HepG2 (cell line): Measurements from ENCODE around the gene KLF13. TPM values are rescaled to one million over a fixed set of nuclear protein-coding genes. Genes with fewer than 3 reads are reported as not detected.
A peak's percentile ranks its signal among the peaks of the same experiment; 100 is the strongest.

Experiments
- NFATC3 ChIP-seq: sonication (generic); formaldehyde crosslinking; IDR thresholded peaks from 2 replicates; pipeline ENCODE4 v1.5.1; 2020; ENCODE audit warnings: mild to moderate bottlenecking, missing genetic modification reagents
- RFX5 ChIP-seq: IDR thresholded peaks from 2 replicates; pipeline ENCODE4 v1.6.1; 2011; ENCODE audit warnings: low read depth, low read length, improper control_type of control experiment
- SIN3B ChIP-seq: fragments of 150-350 bp; IDR thresholded peaks from 2 replicates; pipeline ENCODE4 v1.6.1; 2014; ENCODE audit warnings: low read length
- SKI ChIP-seq: fragments of 450-650 bp; IDR thresholded peaks from one replicate; pipeline ENCODE4 v1.6.1; 2018; ENCODE audit warnings: mild to moderate bottlenecking; ENCODE audit not compliant: partially characterized antibody
- SOX5 ChIP-seq: IDR thresholded peaks from 2 replicates; pipeline ENCODE4 v1.6.1; 2016; ENCODE audit warnings: borderline replicate concordance
- polyA plus RNA-seq, 8 experiments: library from polyadenylated mRNA; depleted of rRNA in 3 of 8; stranded (reverse) in 7 of 8; unstranded in 1 of 8; fragments of >200 nt; fragmentation: Illumina TruSeq in 4 of 8; extraction: Trizol in 4 of 8; gene quantifications; 2 replicates each; pipeline versions ENCODE4 v1.2.1 to v1.2.3, GENCODE V29; 2011 to 2016; ENCODE audit warnings: low read depth in 4 of 8, missing spikeins in 1 of 8, mixed read lengths in 1 of 8; ENCODE audit not compliant: insufficient read depth in 1 of 8
- total RNA-seq, 5 experiments: library from RNA; depleted of rRNA; stranded (reverse); fragments of >200 nt; fragmentation: Illumina TruSeq; extraction: Trizol; gene quantifications; 2 replicates each; pipeline ENCODE4 v1.2.3, GENCODE V29; 2016; ENCODE audit warnings: low read depth in 1 of 5
- TF ChIP-seq, protein P1 (sequence below): sonication (generic); formaldehyde crosslinking; IDR thresholded peaks from 2 replicates; pipeline ENCODE4 v1.5.0; 2020; ENCODE audit warnings: mild to moderate bottlenecking, missing genetic modification reagents, borderline replicate concordance
- TF ChIP-seq, protein P2 (sequence below): sonication (generic); formaldehyde crosslinking; IDR thresholded peaks from 2 replicates; pipeline ENCODE4 v1.5.1; 2020; ENCODE audit warnings: mild to moderate bottlenecking, missing genetic modification reagents, moderate library complexity
- TF ChIP-seq, protein P3 (sequence below): sonication (generic); formaldehyde crosslinking; IDR thresholded peaks from 2 replicates; pipeline ENCODE4 v1.5.1; 2020; ENCODE audit warnings: missing genetic modification reagents, mild to moderate bottlenecking, borderline replicate concordance
- TF ChIP-seq, protein P4 (sequence below): sonication (generic); formaldehyde crosslinking; IDR thresholded peaks from 2 replicates; pipeline ENCODE4 v1.4.0; 2020; ENCODE audit warnings: missing genetic modification reagents
- TF ChIP-seq, protein P5 (sequence below): sonication (generic); formaldehyde crosslinking; IDR thresholded peaks from 2 replicates; pipeline ENCODE4 v1.4.0; 2020; ENCODE audit warnings: missing genetic modification reagents
- TF ChIP-seq, protein P6 (sequence below): IDR thresholded peaks from 2 replicates; pipeline ENCODE4 v1.6.1; 2012; ENCODE audit warnings: inconsistent platforms
- TF ChIP-seq, protein P7 (sequence below): IDR thresholded peaks from 2 replicates; pipeline ENCODE4 v1.6.1; 2016; ENCODE audit warnings: mild to moderate bottlenecking

KLF13 gene
- total and polyA plus RNA-seq, 2 of the 13 experiments (the other 11 are each of a cell fraction or from before 2014, with no cell fraction given), result 16.8 to 25.1 TPM

DNA sequence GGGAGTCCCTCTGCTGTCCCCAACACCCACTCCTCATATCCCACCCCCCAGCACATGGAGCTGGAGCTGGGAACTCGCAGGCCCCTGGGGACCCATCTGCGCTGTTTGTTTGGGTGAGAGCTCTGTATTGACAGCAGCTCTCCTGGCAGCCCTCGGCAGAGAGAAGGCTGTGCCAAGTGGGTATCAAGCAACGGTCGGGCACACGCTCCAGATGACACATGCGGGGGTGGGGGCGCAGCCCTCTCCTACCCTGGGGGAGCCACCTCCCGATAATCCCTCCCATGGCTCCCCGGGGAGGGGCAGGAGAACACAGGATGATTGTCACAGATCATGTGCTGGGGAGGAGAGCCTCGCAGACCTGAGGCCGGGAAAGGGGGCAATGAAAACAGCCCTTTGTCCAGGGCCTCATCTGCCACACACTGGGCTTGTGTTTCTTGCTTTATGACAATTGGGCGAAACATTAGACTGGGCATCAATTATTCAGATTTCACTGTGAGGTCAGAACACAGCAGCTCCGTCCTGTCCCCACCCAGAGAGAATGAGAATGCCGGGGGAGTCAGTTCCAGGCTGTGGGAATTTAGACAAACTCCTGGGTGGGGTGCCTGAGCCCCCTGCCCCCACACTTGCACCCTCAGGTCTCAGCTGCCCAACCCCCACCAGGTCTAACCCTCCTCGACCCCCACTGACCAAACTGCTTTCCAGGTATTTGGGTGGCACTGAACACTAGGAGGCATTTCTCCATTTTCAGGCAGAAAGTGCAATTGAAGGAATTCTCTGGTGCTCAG is 46.4 kb upstream of the KLF13 start (continued):
- TF ChIP-seq, protein P1, sequence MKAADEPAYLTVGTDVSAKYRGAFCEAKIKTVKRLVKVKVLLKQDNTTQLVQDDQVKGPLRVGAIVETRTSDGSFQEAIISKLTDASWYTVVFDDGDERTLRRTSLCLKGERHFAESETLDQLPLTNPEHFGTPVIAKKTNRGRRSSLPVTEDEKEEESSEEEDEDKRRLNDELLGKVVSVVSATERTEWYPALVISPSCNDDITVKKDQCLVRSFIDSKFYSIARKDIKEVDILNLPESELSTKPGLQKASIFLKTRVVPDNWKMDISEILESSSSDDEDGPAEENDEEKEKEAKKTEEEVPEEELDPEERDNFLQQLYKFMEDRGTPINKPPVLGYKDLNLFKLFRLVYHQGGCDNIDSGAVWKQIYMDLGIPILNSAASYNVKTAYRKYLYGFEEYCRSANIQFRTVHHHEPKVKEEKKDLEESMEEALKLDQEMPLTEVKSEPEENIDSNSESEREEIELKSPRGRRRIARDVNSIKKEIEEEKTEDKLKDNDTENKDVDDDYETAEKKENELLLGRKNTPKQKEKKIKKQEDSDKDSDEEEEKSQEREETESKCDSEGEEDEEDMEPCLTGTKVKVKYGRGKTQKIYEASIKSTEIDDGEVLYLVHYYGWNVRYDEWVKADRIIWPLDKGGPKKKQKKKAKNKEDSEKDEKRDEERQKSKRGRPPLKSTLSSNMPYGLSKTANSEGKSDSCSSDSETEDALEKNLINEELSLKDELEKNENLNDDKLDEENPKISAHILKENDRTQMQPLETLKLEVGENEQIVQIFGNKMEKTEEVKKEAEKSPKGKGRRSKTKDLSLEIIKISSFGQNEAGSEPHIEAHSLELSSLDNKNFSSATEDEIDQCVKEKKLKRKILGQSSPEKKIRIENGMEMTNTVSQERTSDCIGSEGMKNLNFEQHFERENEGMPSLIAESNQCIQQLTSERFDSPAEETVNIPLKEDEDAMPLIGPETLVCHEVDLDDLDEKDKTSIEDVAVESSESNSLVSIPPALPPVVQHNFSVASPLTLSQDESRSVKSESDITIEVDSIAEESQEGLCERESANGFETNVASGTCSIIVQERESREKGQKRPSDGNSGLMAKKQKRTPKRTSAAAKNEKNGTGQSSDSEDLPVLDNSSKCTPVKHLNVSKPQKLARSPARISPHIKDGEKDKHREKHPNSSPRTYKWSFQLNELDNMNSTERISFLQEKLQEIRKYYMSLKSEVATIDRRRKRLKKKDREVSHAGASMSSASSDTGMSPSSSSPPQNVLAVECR (CRISPR knock-in tag), result peak; percentile 58; the same call in 1 of the 2 replicates
- TF ChIP-seq, protein P2, sequence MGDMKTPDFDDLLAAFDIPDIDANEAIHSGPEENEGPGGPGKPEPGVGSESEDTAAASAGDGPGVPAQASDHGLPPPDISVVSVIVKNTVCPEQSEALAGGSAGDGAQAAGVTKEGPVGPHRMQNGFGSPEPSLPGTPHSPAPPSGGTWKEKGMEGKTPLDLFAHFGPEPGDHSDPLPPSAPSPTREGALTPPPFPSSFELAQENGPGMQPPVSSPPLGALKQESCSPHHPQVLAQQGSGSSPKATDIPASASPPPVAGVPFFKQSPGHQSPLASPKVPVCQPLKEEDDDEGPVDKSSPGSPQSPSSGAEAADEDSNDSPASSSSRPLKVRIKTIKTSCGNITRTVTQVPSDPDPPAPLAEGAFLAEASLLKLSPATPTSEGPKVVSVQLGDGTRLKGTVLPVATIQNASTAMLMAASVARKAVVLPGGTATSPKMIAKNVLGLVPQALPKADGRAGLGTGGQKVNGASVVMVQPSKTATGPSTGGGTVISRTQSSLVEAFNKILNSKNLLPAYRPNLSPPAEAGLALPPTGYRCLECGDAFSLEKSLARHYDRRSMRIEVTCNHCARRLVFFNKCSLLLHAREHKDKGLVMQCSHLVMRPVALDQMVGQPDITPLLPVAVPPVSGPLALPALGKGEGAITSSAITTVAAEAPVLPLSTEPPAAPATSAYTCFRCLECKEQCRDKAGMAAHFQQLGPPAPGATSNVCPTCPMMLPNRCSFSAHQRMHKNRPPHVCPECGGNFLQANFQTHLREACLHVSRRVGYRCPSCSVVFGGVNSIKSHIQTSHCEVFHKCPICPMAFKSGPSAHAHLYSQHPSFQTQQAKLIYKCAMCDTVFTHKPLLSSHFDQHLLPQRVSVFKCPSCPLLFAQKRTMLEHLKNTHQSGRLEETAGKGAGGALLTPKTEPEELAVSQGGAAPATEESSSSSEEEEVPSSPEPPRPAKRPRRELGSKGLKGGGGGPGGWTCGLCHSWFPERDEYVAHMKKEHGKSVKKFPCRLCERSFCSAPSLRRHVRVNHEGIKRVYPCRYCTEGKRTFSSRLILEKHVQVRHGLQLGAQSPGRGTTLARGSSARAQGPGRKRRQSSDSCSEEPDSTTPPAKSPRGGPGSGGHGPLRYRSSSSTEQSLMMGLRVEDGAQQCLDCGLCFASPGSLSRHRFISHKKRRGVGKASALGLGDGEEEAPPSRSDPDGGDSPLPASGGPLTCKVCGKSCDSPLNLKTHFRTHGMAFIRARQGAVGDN, result peak; percentile 70
- TF ChIP-seq NFATC3 (CRISPR knock-in tag), result no peak
- TF ChIP-seq SOX5 (CRISPR knock-in tag), result peak; percentile 80; the same call in 1 of the 2 replicates
- TF ChIP-seq, protein P3, sequence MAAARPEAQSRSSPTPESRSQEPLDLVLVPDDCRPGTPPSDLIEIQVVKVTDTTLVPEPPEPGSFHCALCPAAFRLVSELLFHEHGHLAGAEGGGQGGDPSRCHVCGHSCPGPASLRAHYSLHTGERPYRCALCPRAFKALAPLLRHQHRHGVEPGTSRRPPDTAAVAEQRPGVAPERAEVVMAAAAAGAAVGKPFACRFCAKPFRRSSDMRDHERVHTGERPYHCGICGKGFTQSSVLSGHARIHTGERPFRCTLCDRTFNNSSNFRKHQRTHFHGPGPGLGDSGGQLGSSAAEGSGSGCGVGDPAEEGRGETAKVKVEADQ (CRISPR knock-in tag), result no peak
- no peak for TF ChIP-seq RFX5
- no peak for TF ChIP-seq SKI
- TF ChIP-seq, protein P4, sequence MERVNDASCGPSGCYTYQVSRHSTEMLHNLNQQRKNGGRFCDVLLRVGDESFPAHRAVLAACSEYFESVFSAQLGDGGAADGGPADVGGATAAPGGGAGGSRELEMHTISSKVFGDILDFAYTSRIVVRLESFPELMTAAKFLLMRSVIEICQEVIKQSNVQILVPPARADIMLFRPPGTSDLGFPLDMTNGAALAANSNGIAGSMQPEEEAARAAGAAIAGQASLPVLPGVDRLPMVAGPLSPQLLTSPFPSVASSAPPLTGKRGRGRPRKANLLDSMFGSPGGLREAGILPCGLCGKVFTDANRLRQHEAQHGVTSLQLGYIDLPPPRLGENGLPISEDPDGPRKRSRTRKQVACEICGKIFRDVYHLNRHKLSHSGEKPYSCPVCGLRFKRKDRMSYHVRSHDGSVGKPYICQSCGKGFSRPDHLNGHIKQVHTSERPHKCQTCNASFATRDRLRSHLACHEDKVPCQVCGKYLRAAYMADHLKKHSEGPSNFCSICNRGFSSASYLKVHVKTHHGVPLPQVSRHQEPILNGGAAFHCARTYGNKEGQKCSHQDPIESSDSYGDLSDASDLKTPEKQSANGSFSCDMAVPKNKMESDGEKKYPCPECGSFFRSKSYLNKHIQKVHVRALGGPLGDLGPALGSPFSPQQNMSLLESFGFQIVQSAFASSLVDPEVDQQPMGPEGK (CRISPR knock-in tag), result peak; percentile 97
- TF ChIP-seq, protein P5, sequence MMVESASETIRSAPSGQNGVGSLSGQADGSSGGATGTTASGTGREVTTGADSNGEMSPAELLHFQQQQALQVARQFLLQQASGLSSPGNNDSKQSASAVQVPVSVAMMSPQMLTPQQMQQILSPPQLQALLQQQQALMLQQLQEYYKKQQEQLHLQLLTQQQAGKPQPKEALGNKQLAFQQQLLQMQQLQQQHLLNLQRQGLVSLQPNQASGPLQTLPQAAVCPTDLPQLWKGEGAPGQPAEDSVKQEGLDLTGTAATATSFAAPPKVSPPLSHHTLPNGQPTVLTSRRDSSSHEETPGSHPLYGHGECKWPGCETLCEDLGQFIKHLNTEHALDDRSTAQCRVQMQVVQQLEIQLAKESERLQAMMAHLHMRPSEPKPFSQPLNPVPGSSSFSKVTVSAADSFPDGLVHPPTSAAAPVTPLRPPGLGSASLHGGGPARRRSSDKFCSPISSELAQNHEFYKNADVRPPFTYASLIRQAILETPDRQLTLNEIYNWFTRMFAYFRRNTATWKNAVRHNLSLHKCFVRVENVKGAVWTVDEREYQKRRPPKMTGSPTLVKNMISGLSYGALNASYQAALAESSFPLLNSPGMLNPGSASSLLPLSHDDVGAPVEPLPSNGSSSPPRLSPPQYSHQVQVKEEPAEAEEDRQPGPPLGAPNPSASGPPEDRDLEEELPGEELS (CRISPR knock-in tag), result 0 out of 2 replicates have a peak, but pooled peaks have one; percentile 20
- TF ChIP-seq, protein P6, sequence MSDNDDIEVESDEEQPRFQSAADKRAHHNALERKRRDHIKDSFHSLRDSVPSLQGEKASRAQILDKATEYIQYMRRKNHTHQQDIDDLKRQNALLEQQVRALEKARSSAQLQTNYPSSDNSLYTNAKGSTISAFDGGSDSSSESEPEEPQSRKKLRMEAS, result 0 out of 2 replicates have a peak, but pooled peaks have one; percentile 33
- TF ChIP-seq, protein P7, sequence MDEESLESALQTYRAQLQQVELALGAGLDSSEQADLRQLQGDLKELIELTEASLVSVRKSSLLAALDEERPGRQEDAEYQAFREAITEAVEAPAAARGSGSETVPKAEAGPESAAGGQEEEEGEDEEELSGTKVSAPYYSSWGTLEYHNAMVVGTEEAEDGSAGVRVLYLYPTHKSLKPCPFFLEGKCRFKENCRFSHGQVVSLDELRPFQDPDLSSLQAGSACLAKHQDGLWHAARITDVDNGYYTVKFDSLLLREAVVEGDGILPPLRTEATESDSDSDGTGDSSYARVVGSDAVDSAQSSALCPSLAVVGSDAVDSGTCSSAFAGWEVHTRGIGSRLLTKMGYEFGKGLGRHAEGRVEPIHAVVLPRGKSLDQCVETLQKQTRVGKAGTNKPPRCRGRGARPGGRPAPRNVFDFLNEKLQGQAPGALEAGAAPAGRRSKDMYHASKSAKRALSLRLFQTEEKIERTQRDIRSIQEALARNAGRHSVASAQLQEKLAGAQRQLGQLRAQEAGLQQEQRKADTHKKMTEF (CRISPR knock-in tag), result 0 out of 2 replicates have a peak, but pooled peaks have one; percentile 27
- no peak for TF ChIP-seq SIN3B
